Lower leg skin (tissue), 3 donors: ENCODE measurements around the gene TSPAN15.
"Not testable (repeated sequence)": the region's sequence is repeated elsewhere in the genome, so short reads cannot be mapped to it uniquely, and the experiment has no call there.

ENCODE experiments used
- POLR2A ChIP-seq, 2 donors: fragments of 450-650 bp; IDR thresholded peaks; one replicate each; pipeline ENCODE4 v1.6.1; 2016 to 2017; ENCODE audit warnings: antibody characterized with exemption in 2 of 2, mild to moderate bottlenecking in 1 of 2, moderate library complexity in 1 of 2
- TF ChIP-seq, protein P1 (sequence below), 3 donors: fragments of 450-650 bp; IDR thresholded peaks; one replicate each; pipeline ENCODE4 v1.5.1; 2016; ENCODE audit warnings: antibody characterized with exemption in 3 of 3, mild to moderate bottlenecking in 3 of 3, moderate library complexity in 2 of 3

DNA sequence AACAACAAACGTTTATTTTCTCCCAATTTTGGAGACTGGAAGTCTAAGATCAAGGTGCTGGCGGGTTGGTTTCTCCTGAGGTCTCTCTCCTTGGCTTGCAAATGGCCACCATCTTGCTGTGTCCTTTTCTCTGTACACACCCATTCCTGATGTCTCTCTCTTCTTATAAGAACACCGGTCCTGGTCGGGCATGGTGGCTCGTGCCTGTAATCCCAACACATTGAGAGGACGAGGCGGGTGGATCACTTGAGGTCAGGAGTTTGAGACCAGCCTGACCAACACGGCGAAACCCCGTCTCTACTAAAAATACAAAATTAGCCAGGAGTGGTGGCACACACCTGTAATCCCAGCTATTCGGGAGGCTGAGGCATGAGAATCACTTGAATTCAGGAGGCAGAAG lies 85.3 kb downstream of the TSPAN15 start:
- TF ChIP-seq, protein P1, sequence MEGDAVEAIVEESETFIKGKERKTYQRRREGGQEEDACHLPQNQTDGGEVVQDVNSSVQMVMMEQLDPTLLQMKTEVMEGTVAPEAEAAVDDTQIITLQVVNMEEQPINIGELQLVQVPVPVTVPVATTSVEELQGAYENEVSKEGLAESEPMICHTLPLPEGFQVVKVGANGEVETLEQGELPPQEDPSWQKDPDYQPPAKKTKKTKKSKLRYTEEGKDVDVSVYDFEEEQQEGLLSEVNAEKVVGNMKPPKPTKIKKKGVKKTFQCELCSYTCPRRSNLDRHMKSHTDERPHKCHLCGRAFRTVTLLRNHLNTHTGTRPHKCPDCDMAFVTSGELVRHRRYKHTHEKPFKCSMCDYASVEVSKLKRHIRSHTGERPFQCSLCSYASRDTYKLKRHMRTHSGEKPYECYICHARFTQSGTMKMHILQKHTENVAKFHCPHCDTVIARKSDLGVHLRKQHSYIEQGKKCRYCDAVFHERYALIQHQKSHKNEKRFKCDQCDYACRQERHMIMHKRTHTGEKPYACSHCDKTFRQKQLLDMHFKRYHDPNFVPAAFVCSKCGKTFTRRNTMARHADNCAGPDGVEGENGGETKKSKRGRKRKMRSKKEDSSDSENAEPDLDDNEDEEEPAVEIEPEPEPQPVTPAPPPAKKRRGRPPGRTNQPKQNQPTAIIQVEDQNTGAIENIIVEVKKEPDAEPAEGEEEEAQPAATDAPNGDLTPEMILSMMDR (IDR thresholded peaks at IDR 0.05) = not testable (repeated sequence)
- not testable (repeated sequence) for TF ChIP-seq POLR2A (IDR thresholded peaks at IDR 0.05)
